Erythroblast (primary cell): ENCODE results near the gene ZNF586.
"Not testable (repeated sequence)": the region's sequence is repeated elsewhere in the genome, so short reads cannot be mapped to it uniquely, and the experiment has no call there.

ENCODE experiments used
- DNase-seq, 2 experiments: peaks; one replicate each; lab custom pipeline; 2025; lab: John Stamatoyannopoulos, UW
- GATA1 ChIP-seq: IDR thresholded peaks from 2 replicates; pipeline ENCODE4 v1.6.1; 2011; ENCODE audit warnings: low read depth, mild to moderate bottlenecking, control low read depth, low read length, moderate library complexity
- POLR2A ChIP-seq: IDR thresholded peaks from 2 replicates; pipeline ENCODE4 v1.6.1; 2011; ENCODE audit warnings: mild to moderate bottlenecking, low read length

The ZNF586 gene

DNA sequence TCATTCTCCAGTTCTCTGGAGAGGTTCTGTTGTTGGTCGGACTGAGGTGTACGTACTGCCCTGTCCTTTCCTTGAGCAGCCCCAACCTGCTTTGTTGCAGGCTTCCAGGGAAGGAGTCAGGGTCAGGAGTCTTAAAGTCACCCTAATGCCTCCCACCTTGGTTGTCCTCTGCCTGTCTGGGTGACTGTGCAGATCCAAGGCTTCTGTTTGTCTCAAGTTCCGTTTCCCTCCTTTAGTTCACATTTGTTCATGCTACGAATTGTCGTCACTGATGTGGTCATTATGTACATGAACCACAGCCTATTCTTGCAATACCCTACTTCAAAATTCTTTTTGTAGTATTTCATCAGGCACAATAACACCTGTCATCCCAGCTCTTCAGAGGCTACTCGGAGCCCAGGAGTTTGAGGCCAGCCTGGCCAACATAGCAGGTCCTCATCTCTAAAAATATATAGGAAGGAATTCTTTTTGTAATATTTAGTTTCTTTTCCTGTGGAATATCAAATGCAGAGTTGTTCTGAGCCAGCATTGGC, 7.4 kb downstream of the ZNF586 start:
- TF ChIP-seq GATA1 (no peak), POLR2A (no peak)
- no peak for DNase-seq

DNA sequence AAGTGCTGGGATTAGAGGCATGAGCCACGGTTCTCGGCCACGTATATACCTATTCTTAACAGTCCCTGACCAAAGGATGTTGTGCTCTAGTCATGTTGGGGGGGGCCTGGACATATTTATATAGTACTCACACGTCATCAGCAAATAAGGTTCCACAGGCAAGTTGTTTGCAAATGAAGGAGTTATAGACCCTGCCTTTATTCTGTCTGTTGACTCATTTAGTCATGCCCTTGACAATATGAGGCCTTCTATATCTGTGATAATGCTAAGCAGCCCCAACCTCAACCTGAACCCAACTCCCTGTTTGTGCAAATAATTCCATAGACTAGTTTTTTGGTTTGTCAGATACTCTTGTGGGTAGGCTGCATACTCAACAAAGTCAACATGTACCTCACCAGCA, 8.9 kb downstream of the ZNF586 start:
- no peak for TF ChIP-seq GATA1
- TF ChIP-seq POLR2A: no peak
- no peak for DNase-seq

DNA sequence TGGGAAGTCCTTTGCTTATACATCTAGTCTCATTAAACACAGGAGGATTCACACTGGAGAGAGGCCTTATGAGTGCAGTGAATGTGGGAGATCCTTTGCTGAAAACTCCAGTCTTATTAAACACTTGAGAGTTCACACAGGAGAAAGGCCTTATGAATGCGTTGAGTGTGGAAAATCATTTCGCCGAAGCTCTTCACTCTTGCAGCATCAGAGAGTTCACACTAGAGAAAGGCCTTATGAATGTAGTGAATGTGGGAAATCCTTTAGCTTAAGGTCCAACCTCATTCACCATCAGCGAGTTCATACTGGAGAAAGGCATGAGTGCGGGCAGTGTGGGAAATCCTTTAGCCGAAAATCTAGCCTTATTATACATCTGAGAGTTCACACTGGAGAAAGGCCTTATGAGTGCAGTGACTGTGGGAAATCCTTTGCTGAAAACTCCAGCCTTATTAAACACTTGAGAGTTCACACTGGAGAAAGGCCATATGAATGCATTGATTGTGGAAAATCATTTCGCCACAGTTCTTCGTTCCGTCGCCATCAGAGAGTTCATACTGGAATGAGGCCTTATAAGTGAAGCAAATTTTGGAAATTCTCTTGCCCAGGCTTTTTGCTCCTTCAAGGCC, 9.9 kb downstream of the ZNF586 start:
- peak in 1 of 2 experiments; percentile 22 for DNase-seq
- TF ChIP-seq POLR2A (no peak), GATA1 (no peak)

DNA sequence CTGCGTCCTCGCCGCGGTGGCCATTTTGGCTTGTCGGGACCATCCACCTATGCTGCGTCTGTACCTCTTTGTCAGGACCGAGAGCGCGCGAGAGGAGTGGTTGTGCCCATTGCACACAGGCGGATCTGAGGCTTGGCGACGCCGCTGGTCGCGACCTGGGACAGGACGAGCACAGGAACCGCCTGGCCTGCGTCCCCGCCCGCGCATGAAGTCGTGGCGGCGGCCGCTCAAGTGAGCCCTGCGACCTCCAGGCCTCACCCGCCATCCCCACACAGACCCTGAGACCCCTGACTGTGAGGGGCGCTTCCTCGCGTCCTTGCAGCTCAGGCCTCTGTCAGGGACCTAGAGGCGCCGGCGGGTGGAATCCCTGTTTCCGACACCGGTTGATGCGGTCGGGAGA, 16.8 kb downstream of the ZNF586 start:
- TF ChIP-seq POLR2A (no peak), GATA1 (no peak)
- no peak for DNase-seq

DNA sequence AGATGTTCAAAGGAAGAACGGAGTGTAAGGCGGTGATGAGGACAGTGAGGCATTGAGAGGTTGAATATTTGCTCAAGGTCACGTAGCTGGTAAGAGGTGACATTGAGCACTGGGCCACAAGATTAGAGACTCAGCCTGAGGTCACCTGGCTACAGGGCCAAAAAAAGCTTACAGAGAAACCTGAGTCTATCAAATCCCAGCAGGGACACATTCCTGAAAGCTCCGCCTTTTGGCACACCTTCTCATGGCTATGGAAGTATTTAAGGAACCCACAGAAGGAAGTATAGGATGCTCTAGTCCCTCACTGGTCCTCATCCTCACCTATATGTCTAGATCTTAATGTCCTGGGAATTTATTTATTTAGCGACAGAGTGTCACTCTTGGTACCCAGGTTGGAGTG, 17.4 kb downstream of the ZNF586 start:
- no peak for DNase-seq
- TF ChIP-seq POLR2A (no peak), GATA1 (no peak)

DNA sequence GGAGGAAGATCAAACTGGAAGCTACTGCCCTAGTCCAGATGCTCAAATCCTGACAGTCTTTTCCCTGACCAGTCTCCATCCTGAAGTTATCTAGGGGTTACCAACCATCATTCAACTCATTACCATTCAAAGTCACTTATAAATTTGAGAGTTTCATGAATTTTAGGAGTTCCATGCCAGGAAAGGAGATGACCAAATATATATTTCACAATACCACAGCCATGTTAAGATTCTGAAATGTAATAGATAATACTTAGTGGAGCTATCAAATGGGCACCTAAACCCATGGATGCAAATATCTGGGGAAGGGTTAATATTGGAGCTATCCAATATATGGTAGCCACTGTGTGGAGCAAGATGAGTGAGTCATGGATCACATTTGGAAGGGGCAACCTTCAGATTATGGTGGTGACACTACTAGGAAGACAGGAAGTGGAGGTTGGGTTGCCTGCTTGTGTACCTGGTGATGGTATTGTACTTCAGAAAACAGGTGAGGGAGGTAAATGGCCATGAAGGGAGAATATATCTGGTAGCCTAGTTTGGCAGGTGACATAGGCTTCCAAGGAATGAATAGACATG, 18.7 kb downstream of the ZNF586 start:
- no peak for DNase-seq
- TF ChIP-seq GATA1 (no peak), POLR2A (no peak)

DNA sequence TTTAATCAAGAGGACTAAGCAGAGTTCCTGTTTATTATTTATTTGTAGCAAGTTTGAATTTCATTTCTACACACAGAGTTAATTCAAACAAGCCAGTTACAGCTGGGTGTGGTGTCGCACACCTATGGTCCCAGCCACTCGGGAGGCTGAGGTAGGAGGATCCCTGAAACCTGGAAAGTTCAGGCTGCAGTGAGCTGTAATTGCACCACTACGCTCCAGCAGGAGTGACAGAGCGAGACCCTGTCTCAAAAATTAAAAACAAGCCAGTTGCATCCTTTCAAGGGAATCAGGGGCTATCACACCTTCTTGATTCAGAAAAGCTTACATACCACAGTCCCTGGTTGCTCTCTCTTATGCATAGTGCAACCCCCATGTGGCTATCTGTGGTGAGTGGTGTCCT, 19.8 kb downstream of the ZNF586 start:
- TF ChIP-seq GATA1 (no peak), POLR2A (no peak)
- DNase-seq: no peak

DNA sequence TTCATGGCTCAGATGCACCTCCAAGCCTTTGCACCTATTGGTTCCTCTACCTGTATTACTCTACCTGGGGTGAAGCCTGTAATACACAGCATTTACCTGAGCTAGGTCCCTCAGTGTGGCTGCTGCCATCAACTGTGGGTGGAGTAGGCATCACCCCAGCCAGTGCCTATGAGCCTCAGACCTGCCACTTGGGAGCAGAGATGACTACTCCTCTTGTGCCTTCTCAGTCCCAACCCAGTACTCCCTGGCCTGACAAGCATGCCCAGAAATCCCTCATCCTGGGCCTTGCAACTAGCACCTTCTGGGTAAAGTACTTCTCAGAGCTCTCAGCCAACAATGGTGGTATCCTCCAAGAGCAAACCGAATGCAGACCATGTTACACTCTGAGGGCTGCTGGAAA, 27.1 kb downstream of the ZNF586 start:
- DNase-seq: not testable (repeated sequence)

DNA sequence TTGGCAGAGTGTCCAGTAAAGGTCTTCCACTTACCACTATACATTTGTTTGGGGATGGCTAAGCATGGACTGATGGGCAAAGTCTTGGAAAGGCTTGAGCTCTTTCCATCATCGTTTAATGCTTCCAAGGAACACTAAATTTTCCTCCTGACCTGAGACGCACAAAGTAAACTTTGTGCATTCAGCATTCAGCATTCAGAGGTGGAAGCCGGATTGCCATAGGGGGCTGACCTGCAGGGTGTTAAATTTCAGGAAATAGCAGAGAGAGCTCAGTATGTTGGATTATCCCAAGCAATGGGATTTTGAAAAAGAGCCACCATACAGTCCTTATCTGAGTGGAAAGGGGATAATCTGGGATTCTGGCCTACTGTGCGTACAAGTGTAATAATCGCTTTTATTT, 31.2 kb downstream of the ZNF586 start:
- no peak for DNase-seq
- no peak for TF ChIP-seq GATA1
- TF ChIP-seq POLR2A: no peak

DNA sequence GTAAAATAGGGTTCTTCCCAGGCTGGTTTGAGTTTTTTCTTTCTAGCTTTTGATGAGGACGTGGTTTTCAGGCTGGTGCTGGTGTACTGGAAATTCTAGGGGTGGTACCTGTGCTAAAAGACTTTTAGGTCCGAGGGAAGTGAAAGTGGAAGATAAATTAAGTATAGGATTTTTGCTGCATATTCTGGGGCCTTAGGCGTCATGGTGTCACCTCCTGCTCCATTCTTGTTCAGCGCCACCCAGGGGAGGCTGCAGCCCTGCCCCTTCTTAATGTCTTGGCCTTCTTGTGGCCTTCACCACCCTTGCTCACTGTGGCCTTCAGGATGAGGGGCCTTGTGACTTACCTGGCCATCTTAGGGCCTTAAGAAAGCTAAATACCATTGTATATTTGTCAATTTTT, 32.8 kb downstream of the ZNF586 start:
- DNase-seq: peak; percentile 15 to 36
- TF ChIP-seq GATA1 (no peak), POLR2A (no peak)

DNA sequence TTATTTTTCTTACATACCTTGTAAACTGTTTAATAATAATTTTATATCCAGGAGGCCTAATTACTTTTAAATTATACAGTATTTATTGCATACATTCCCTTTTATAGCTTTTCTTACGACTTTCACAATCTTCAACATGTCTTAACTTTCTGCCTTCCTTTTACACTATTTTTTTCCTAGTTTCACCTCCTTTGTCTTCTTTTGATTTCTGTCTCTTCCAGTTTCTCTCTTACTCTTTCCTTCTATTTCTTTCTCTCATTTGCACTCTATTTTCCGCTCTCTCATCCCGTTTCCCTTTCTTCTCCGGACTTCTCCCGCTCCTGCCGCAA, 33.8 kb downstream of the ZNF586 start:
- DNase-seq: no peak
- TF ChIP-seq POLR2A: no peak
- no peak for TF ChIP-seq GATA1

DNA sequence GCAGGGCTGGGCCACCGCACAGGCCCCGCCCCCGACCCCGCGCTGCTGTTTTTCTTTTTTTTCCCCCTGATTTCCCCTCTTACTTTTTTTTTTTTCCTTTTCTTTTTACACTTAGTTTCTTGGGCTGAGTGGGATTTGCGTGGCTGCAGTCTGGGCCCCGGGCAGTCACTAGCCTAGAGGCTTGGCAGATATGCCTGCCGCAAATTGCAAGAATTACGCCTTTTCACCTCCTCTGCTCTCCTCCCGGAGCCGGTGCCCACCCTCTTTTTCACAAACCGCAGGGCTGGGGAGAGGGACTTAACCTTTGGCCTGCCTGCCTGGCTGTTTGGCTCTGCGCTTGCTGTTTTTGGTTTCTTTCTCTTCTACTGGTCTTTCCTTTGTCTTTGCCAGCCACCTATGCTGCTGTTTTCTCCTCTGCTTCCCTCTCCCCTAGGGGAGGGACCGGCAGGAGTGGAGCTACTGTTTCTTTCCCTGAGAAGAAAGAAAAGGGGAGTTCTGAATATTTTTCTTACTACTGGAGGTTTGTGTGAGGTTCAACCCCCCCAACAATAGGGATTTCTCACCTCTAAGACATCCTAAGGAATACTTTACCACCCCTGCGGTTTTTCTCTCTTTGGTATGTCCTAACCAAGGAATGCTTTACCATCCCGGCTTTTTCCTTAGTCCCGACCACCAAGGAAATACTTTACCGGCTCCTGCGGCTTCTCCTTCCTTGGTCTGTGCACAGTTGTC, 34.3 kb downstream of the ZNF586 start:
- DNase-seq: peak; percentile 64 to 66
- TF ChIP-seq GATA1: no peak
- TF ChIP-seq POLR2A: no peak

DNA sequence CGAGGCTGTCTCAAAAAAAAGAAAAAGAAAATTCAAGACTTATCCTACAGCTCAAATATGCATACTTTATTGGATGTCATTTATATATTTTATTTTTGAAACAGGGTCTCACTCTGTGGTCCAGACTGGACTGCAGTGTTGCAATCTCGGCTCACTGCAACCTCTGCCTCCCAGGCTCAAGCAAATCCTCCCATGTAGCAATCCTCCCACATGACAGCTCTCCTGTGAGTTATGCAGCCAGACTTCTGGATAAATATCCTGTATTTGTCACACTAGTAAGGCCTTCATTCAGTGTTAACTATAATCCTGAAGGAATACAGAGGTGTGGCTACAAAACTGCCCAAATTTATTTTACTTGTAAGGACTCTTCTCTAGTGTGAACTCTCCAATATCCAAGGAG, 38.1 kb downstream of the ZNF586 start:
- DNase-seq: no peak
- TF ChIP-seq POLR2A (no peak), GATA1 (no peak)

DNA sequence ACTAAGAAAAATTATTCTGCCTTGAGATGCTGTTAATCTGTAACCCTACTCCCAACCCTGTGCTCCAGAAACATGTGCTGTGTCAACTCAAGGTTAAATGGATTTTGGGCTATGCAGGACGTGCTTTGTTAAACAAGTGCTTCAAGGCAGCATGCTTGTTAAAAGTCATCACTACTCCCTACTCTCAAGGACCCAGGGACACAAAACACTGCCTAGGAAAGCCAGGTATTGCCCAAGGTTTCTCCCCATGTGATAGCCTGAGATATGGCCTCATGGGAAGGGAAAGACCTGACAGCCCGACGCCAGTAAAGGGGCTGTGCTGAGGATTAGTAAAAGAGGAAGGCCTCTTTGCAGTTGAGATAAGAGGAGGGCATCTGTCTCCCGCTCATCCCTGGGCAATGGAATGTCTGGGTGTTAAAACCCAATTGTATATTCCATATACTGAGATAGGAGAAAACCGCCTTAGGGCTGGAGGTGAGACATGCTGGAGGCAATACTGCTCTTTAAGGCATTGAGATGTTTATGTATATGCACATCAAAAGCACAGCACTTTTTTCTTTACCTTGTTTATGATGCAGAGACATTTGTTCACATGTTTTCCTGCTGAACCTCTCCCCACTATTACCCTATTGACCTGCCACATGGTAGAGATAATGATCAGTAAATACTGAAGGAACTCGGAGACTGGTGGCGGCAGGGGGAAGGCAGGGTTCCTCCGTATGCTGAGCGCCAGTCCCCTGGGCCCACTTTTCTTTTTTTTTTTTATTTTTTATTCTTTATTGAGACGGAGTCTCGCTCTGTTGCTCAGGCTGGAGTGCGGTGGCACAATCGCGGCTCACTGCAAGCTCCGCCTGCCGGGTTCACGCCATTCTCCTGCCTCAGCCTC, 41.2 kb downstream of the ZNF586 start:
- DNase-seq: not testable (repeated sequence)

DNA sequence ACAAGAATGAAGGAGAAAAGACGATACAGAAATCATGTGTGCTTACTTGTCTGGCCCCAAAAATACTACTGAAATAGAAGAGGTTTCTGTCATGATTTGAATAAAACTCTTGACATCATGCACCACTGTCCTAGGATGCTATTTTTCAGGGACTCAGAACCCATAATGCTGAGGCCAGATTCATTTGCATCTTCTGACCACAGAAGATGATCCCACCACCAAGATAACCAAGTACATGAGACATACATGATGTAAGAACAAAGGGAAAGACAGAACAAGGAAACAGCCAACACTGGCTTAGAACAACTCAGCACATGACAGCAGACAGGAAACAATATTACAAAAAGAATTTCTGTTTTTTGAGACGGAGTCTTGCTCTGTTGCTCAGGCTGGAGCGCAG, 42.8 kb downstream of the ZNF586 start:
- TF ChIP-seq POLR2A: no peak
- TF ChIP-seq GATA1: no peak
- DNase-seq: no peak

DNA sequence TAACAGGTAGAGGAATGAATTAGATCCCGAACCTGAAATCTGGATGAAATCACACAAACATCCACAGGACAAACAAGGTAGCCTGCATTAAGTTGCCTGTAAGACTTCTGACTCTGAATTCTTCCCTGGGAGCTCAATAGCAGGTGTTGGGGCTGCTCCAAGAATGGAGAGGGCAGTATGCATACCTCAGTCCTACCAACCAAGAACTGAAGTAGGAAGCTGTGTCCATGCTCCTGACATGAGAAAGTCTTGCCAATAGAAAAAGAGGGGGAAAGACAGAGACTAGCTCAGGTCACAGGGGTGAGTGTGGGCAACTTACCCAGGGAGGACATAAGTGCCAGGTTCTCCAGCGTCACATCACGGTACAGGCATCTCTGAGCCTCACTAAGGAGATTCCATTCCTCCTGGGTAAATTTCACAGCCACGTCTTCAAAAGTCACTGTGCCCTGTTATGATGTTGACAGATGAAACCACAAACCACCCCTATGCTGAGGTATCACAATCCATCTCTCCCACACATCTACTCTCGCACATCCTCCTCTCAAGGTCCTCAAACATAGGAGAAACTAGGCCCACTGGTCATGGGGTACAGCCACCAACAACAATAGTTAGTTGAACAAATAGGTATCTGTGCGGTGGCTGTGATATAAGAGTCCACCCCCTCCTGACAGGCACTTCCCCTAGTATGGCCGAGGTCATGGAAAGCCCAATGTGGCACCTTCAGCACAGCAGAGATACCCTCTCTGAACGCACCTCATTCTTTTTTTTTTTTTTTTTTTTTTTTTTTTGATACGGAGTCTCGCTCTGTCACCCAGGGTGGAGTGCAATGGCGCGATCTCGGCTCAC, 43.7 kb downstream of the ZNF586 start:
- DNase-seq: not testable (repeated sequence)
